Right lobe of liver (tissue), 6 donors: ENCODE data around the gene ETFA. TPM values are rescaled to one million over a fixed set of nuclear protein-coding genes. Genes with fewer than 3 reads are reported as not detected.

ENCODE experiments used
- ATAC-seq, 4 donors: fragments of 200-7000 bp; cut with Tn5 transposase; one replicate each; pipeline ENCODE4 v1.9.1; 2020; ENCODE audit warnings: mild to moderate bottlenecking in 4 of 4, moderate library complexity in 4 of 4
- DNase-seq, 3 donors: peaks; one replicate each; pipeline ENCODE4 v3.0.0-alpha.2; 2020
- H3K27ac ChIP-seq, 3 donors: fragments of 200-600 bp; one replicate each; pipeline ENCODE4 v1.8.0; 2022
- H3K27me3 ChIP-seq, 2 donors: fragments of 200-600 bp; one replicate each; pipeline ENCODE4 v1.8.0; 2022
- H3K36me3 ChIP-seq, 4 donors: fragments of 200-600 bp; sonication (generic) in 1 of 4; one replicate each; pipeline versions ENCODE4 v1.5.1 to v1.8.0; 2017 to 2022; ENCODE audit warnings: control low read depth in 1 of 4
- H3K4me1 ChIP-seq, 4 donors: fragments of 200-600 bp; sonication (generic) in 1 of 4; one replicate each; pipeline versions ENCODE4 v1.5.1 to v1.8.0; 2017 to 2022; ENCODE audit warnings: control low read depth in 1 of 4
- H3K4me3 ChIP-seq, 3 donors: fragments of 200-600 bp; one replicate each; pipeline ENCODE4 v1.8.0; 2022
- H3K9me3 ChIP-seq, 4 donors: fragments of 200-600 bp; sonication (generic) in 1 of 4; one replicate each; pipeline versions ENCODE4 v1.5.1 to v1.8.0; 2017 to 2022; ENCODE audit warnings: control low read depth in 1 of 4
- POLR2A ChIP-seq: fragments of 450-650 bp; IDR thresholded peaks from one replicate; pipeline ENCODE4 v1.6.1; 2017; ENCODE audit warnings: antibody characterized with exemption, mild to moderate bottlenecking
- WGBS: methylation state at CpG from one replicate; pipeline ENCODE4 v1.1.6; 2018; ENCODE audit warnings: low coverage, low lambda C conversion rate; ENCODE audit not compliant: insufficient coverage; ENCODE audit errors: missing lambda C conversion rate; 5-methylcytosine and 5-hydroxymethylcytosine counted together
- intact Hi-C, 2 donors: fragments of 100-400 bp; cut with DNase I; formaldehyde crosslinking; loops; one replicate each; pipeline versions ENCODE4 v1.11.2 to v1.14.1; 2022
- total RNA-seq, 6 experiments: library from RNA; depleted of rRNA in 2 of 6; stranded (reverse); fragments of >200 nt in 2 of 6; fragmentation: NEBNext Ultra II Directional in 3 of 6; extraction: Animal tissue kit (Norgen Biotek cat#: 25700) in 3 of 6; gene quantifications; one replicate each; pipeline versions ENCODE4 v1.1.0 to v1.2.4, GENCODE V29; 2016 to 2023
- TF ChIP-seq, protein P1 (sequence below), 4 donors: fragments of 200-600 bp in 3 of 4; fragments of 450-650 bp in 1 of 4; IDR thresholded peaks; one replicate each; pipeline versions ENCODE4 v1.5.1 to v1.8.0; 2016 to 2022; ENCODE audit warnings: antibody characterized with exemption in 4 of 4, mild to moderate bottlenecking in 2 of 4
- donor health status: DM: no; HTN: yes; CAD: no.
- donor health status: DM: no; HTN: no; CAD: no.
- donor health status: DM: no; HTN: no; CAD: no.
- donor health status: DM: no; HTN: yes; CAD: no.
- donor health status: DM: no; HTN: yes; CAD: no.

The ETFA gene
- total RNA-seq, 6 experiments from 2014 or later = 208 to 302 (median 274) TPM

DNA sequence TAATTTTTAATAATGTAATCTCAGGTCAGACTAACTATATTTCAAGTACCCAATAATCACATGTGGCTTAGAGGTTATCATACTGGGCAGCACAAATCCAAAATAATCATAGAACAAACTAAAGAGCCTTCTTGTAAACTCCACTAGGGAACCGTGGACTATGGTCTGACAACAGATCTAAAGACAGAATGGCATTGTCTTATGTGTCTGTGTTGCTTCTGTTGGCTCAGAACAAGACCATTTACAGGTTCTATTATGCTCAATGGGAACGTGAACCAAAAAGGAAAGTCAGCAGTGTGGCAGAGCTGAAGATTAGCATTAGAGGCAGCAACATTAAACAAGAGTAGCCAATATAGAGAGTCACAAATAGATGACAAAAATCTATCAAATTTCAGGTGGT is 74.9 kb downstream of the ETFA start:
- no peaks in the 10 kb centered on the region for H3K27me3 ChIP-seq
- H3K4me3 ChIP-seq = no peak overlapping the region
- peaks cover 0 to 6% (median 0%) of the 10 kb centered on the region in 4 donors for H3K4me1 ChIP-seq
- ATAC-seq (no peak), DNase-seq (no peak)
- no peaks in the 10 kb centered on the region for H3K9me3 ChIP-seq
- 68% methylated on average over 2 of the region's 2 CpGs for WGBS
- intact Hi-C loops = no loop called here
- no peak for TF ChIP-seq POLR2A
- TF ChIP-seq, protein P1, sequence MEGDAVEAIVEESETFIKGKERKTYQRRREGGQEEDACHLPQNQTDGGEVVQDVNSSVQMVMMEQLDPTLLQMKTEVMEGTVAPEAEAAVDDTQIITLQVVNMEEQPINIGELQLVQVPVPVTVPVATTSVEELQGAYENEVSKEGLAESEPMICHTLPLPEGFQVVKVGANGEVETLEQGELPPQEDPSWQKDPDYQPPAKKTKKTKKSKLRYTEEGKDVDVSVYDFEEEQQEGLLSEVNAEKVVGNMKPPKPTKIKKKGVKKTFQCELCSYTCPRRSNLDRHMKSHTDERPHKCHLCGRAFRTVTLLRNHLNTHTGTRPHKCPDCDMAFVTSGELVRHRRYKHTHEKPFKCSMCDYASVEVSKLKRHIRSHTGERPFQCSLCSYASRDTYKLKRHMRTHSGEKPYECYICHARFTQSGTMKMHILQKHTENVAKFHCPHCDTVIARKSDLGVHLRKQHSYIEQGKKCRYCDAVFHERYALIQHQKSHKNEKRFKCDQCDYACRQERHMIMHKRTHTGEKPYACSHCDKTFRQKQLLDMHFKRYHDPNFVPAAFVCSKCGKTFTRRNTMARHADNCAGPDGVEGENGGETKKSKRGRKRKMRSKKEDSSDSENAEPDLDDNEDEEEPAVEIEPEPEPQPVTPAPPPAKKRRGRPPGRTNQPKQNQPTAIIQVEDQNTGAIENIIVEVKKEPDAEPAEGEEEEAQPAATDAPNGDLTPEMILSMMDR (IDR thresholded peaks at IDR 0.05) = no peak
- peaks cover 0 to 8% (median 0%) of the 10 kb centered on the region in 4 donors for H3K36me3 ChIP-seq
- no peak overlapping the region for H3K27ac ChIP-seq

DNA sequence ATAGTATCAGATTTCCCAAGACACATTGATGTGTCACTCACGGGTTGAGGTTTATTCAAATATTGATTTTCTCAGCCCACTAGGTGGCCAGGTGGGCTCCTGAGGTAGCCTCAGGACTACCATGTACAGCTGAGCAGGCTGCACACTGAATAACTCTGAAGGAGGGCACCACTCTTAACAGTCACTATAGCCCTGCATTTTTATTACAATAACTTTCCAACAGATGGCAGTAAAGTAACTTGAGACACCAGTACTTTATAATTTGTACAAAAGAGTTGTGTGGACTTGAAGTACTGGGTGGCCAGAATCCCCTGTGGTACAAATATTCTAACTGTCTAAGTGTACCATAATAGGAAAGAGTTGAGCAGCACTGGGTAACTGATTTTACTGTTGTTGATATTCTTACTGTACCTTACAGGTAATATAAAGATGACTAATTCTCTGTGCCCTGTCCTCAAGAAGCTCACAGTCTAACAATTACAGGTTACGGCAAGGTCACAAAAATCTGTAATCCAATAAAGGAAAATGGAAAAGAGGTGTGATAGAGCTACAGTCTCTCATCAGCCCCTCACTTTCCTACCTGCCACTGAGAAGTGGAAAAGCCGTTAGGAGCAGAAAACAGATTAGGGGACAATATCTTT is 76.0 kb downstream of the ETFA start:
- no peaks in the 10 kb centered on the region for H3K27me3 ChIP-seq
- H3K36me3 ChIP-seq = peaks cover 0 to 9% (median 4%) of the 10 kb centered on the region in 4 donors
- 65% methylated on average over 3 of the region's 3 CpGs for WGBS
- intact Hi-C loops = no loop called here
- no peak overlapping the region for H3K27ac ChIP-seq
- TF ChIP-seq, protein P1 (IDR thresholded peaks at IDR 0.05) = peak; percentile 40 to 52 (median 48)
- no peak for TF ChIP-seq POLR2A
- no peaks in the 10 kb centered on the region for H3K9me3 ChIP-seq
- peaks cover 0 to 6% (median 0%) of the 10 kb centered on the region in 4 donors for H3K4me1 ChIP-seq
- ATAC-seq (peak; percentile 67 to 80 (median 73)), DNase-seq (no peak)
- H3K4me3 ChIP-seq = no peak overlapping the region

DNA sequence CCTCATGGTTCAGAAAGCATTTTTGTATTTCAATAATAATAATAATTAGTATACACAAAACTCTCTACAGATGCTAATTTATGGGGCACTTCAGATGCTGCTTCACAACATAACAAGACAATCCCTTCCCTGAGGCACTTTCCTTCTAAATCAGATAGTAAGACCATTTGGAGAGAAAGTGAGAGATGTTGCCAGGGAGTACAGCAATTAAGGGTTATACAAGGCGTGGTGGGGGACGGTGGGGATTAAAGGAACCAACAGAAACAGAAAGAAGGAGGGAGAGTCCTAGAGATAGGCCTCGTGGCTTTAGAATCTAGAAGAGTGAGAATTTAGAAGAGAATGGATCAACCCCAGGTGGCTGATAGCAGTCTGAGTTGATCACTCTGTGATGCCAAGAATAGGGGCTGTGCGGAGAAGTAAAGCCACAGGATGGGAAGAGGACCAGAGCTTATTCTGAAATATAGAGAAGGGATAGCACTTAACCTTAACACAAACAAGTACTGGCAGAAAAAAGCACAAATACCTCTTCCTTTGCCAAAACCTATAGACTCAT is 76.9 kb downstream of the ETFA start:
- H3K27me3 ChIP-seq = no peaks in the 10 kb centered on the region
- ATAC-seq (no peak), DNase-seq (no peak)
- 88% methylated on average over 4 of the region's 4 CpGs for WGBS
- intact Hi-C loops = no loop called here
- TF ChIP-seq, protein P1 (IDR thresholded peaks at IDR 0.05) = no peak
- TF ChIP-seq POLR2A = no peak
- H3K27ac ChIP-seq = no peak overlapping the region
- no peaks in the 10 kb centered on the region for H3K9me3 ChIP-seq
- peaks cover 0 to 13% (median 6%) of the 10 kb centered on the region in 4 donors for H3K36me3 ChIP-seq
- no peaks in the 10 kb centered on the region for H3K4me1 ChIP-seq
- H3K4me3 ChIP-seq = no peak overlapping the region

DNA sequence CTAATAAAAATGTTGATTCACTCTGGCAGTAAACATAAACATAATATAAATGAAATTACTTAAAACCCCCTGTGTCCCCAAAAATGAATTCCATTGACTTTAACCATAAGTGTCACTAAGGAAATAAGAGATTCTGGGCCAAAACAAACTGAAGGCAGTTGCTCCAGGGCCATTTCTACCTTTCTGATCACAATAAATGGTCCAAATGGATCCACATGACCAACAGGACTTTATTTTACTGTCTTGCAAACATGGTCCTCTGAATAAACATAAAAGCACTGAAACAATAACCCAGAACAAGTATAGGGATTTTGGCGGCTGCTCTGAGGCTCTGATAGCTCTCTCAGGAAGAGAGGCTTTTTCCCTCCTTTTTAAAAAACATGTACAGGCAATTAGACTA is 77.3 kb downstream of the ETFA start:
- no peaks in the 10 kb centered on the region for H3K9me3 ChIP-seq
- DNase-seq = no peak
- H3K27ac ChIP-seq = no peak overlapping the region
- H3K4me1 ChIP-seq = no peaks in the 10 kb centered on the region
- 91% methylated on average over 1 of the region's 1 CpG for WGBS
- intact Hi-C loops = no loop called here
- H3K27me3 ChIP-seq = no peaks in the 10 kb centered on the region
- ATAC-seq = no peak
- H3K36me3 ChIP-seq = peaks cover 0 to 13% (median 7%) of the 10 kb centered on the region in 4 donors
- no peak for TF ChIP-seq POLR2A
- no peak overlapping the region for H3K4me3 ChIP-seq

DNA sequence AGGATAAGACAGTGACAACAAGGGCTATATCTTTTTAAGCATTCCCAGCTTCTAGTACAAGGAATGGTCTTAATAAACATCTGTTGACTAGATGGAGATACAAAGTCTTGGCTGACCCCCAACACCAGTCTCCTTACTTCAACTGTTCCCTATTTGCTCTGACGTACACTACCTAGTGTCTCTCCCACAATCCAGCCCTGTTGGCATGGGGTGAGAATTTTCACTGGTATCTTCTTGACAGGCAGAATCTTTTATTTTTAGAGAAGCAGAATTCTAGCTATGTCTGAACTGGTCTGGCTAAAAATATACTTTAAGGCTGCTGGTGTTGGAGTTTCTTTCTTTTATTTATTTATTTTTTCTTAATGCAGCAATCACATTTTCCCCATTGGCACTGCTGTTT is 82.0 kb downstream of the ETFA start:
- intact Hi-C loops = no loop called here
- DNase-seq = no peak
- Histone ChIP-seq H3K36me3 (peaks cover 3 to 35% (median 23%) of the 10 kb centered on the region in 4 donors), H3K27ac (no peak overlapping the region), H3K27me3 (no peaks in the 10 kb centered on the region), H3K4me1 (no peaks in the 10 kb centered on the region), H3K9me3 (no peaks in the 10 kb centered on the region), H3K4me3 (no peak overlapping the region)
- WGBS = 92% methylated on average over 1 of the region's 1 CpG
- TF ChIP-seq, protein P1 (IDR thresholded peaks at IDR 0.05) = no peak
- TF ChIP-seq POLR2A = no peak
- ATAC-seq = no peak
